ENCODE data around the gene SLC24A3.

The SLC24A3 gene

GRCh38 chr20:19370076-19371075, 157.9 kb downstream of the SLC24A3 start:
- Mint-ChIP-seq H3K27ac (no peak overlapping the region), H3K4me1 (peaks cover 35% of the 10 kb centered on the region), H3K27me3 (ENCODE audit: low read depth, poor library complexity) (peaks cover 5% of the 10 kb centered on the region), H3K4me3 (no peak overlapping the region), H3K9me3 (no peaks in the 10 kb centered on the region), H3K36me3 (ENCODE audit: low read depth) (no peaks in the 10 kb centered on the region)
- no peak for DNase-seq
- no peak for TF ChIP-seq CTCF (IDR thresholded peaks at IDR 0.05)

GRCh38 chr20:19371112-19371511, 158.7 kb downstream of the SLC24A3 start:
- peaks cover 34% of the 10 kb centered on the region for H3K4me1 Mint-ChIP-seq
- no peak overlapping the region for H3K27ac Mint-ChIP-seq
- H3K27me3 Mint-ChIP-seq (ENCODE audit: low read depth, poor library complexity), result peaks cover 8% of the 10 kb centered on the region
- no peak overlapping the region for H3K4me3 Mint-ChIP-seq
- no peak for DNase-seq
- H3K9me3 Mint-ChIP-seq, result no peaks in the 10 kb centered on the region
- H3K36me3 Mint-ChIP-seq (ENCODE audit: low read depth), result no peaks in the 10 kb centered on the region
- no peak for TF ChIP-seq CTCF (IDR thresholded peaks at IDR 0.05)

GRCh38 chr20:19374216-19374615, 161.8 kb downstream of the SLC24A3 start:
- no peaks in the 10 kb centered on the region for H3K36me3 Mint-ChIP-seq (ENCODE audit: low read depth)

GRCh38 chr20:19375395-19375794, 163.0 kb downstream of the SLC24A3 start:
- H3K27ac Mint-ChIP-seq, result no peak overlapping the region
- H3K36me3 Mint-ChIP-seq (ENCODE audit: low read depth), result no peaks in the 10 kb centered on the region
- TF ChIP-seq CTCF (IDR thresholded peaks at IDR 0.05), result no peak
- H3K9me3 Mint-ChIP-seq, result no peaks in the 10 kb centered on the region
- no peak for DNase-seq
- peaks cover 8% of the 10 kb centered on the region for H3K27me3 Mint-ChIP-seq (ENCODE audit: low read depth, poor library complexity)
- H3K4me3 Mint-ChIP-seq, result no peak overlapping the region
- peaks cover 40% of the 10 kb centered on the region for H3K4me1 Mint-ChIP-seq

More at GRCh38 chr20:19374216-19374615, 161.8 kb downstream of the SLC24A3 start:
- DNase-seq, result no peak
- H3K4me3 Mint-ChIP-seq, result no peak overlapping the region
- no peak for TF ChIP-seq CTCF (IDR thresholded peaks at IDR 0.05)
- H3K27me3 Mint-ChIP-seq (ENCODE audit: low read depth, poor library complexity), result peaks cover 8% of the 10 kb centered on the region
- H3K4me1 Mint-ChIP-seq, result peaks cover 40% of the 10 kb centered on the region
- no peak overlapping the region for H3K27ac Mint-ChIP-seq
- no peaks in the 10 kb centered on the region for H3K9me3 Mint-ChIP-seq

- no peak for DNase-seq
- Mint-ChIP-seq H3K36me3 (ENCODE audit: low read depth) (no peaks in the 10 kb centered on the region), H3K9me3 (no peaks in the 10 kb centered on the region), H3K4me1 (peaks cover 40% of the 10 kb centered on the region), H3K27me3 (ENCODE audit: low read depth, poor library complexity) (peaks cover 8% of the 10 kb centered on the region), H3K27ac (no peak overlapping the region), H3K4me3 (no peak overlapping the region)
- TF ChIP-seq CTCF (IDR thresholded peaks at IDR 0.05), result no peak
Observed at GRCh38 chr20:19375801-19376200, 163.4 kb downstream of the SLC24A3 start.
